ENCODE data around the gene PRUNE2. TPM values are rescaled to one million over a fixed set of nuclear protein-coding genes. Genes with fewer than 3 reads are reported as not detected.

The PRUNE2 gene
- polyA plus RNA-seq, 3 donors: 0.72 to 1.8 (median 1.5) TPM

- Mint-ChIP-seq H3K27ac (peak overlapping the region in 3 of 7 donors; percentile 19 to 76 (median 41)), H3K4me3 (no peak overlapping the region), H3K27me3 (ENCODE audit: low read depth in 3 of 3) (no peaks in the 10 kb centered on the region), H3K36me3 (peaks cover 0 to 2% of the 10 kb centered on the region in 2 donors), H3K4me1 (peaks cover 63% of the 10 kb centered on the region), H3K9me3 (peaks cover 0 to 3% (median 0%) of the 10 kb centered on the region in 7 donors)
- H3K9ac ChIP-seq (ENCODE audit: insufficient read depth, low read length, poor library complexity, severe bottlenecking): no peak overlapping the region
- no peak overlapping the region for H3K4me2 ChIP-seq (replicated peaks; ENCODE audit: extremely low read depth, low read length, poor library complexity, severe bottlenecking)
- no peak overlapping the region for H2AFZ ChIP-seq (ENCODE audit: insufficient read depth, low read depth, low read length, poor library complexity, severe bottlenecking)
- no peak overlapping the region for H3K4me3 ChIP-seq (replicated peaks in 1 of 3; ENCODE audit: low read depth in 2 of 3, low read length in 3 of 3)
- no peaks in the 10 kb centered on the region for H3K36me3 ChIP-seq (replicated peaks in 1 of 2; ENCODE audit: control insufficient read depth in 1 of 2, insufficient read depth in 2 of 2, low read length in 2 of 2)
- no peak for TF ChIP-seq CTCF (IDR thresholded peaks at IDR 0.05)
- H3K27me3 ChIP-seq (ENCODE audit: control insufficient read depth in 2 of 2, insufficient read depth in 2 of 2, low read length in 2 of 2): no peaks in the 10 kb centered on the region
- H4K20me1 ChIP-seq (ENCODE audit: insufficient read depth, low read length): no peaks in the 10 kb centered on the region
- no peak for DNase-seq
- H3K27ac ChIP-seq (ENCODE audit: low read depth in 1 of 2, low read length in 2 of 2): no peak overlapping the region
- peaks cover 46 to 66% of the 10 kb centered on the region in 2 donors for H3K4me1 ChIP-seq (ENCODE audit: control insufficient read depth in 1 of 2, insufficient read depth in 2 of 2, low read length in 2 of 2)
- H3K79me2 ChIP-seq (ENCODE audit: insufficient read depth, low read length): no peaks in the 10 kb centered on the region
- H3K9me3 ChIP-seq (replicated peaks in 1 of 2; ENCODE audit: control insufficient read depth in 1 of 2, insufficient read depth in 1 of 2, low read length in 2 of 2): no peaks in the 10 kb centered on the region
- intact Hi-C loops (cut with micrococcal nuclease): no loop called here
- no CpG with 5 or more reads among the region's 3 CpGs for WGBS (ENCODE audit: insufficient coverage)
Measured at GRCh38 chr9:76620581-76620980, 285.3 kb downstream of the PRUNE2 start.

GRCh38 chr9:76619640-76620039, 286.3 kb downstream of the PRUNE2 start:
- H3K4me3 Mint-ChIP-seq: peak overlapping the region in 1 of 2 donors; percentile 40
- no peaks in the 10 kb centered on the region for H3K36me3 ChIP-seq (replicated peaks in 1 of 2; ENCODE audit: control insufficient read depth in 1 of 2, insufficient read depth in 2 of 2, low read length in 2 of 2)
- no peaks in the 10 kb centered on the region for H4K20me1 ChIP-seq (ENCODE audit: insufficient read depth, low read length)
- peak in 2 of 3 donors; percentile 40 to 45 for DNase-seq
- no peaks in the 10 kb centered on the region for H3K79me2 ChIP-seq (ENCODE audit: insufficient read depth, low read length)
- H3K4me1 ChIP-seq (ENCODE audit: control insufficient read depth in 1 of 2, insufficient read depth in 2 of 2, low read length in 2 of 2): peaks cover 49 to 74% of the 10 kb centered on the region in 2 donors
- no peak overlapping the region for H3K9ac ChIP-seq (ENCODE audit: insufficient read depth, low read length, poor library complexity, severe bottlenecking)
- H3K36me3 Mint-ChIP-seq: peaks cover 0 to 2% of the 10 kb centered on the region in 2 donors
- H3K4me3 ChIP-seq (replicated peaks in 1 of 3; ENCODE audit: low read depth in 2 of 3, low read length in 3 of 3): peak overlapping the region in 1 of 3 experiments; percentile 30
- no peaks in the 10 kb centered on the region for H3K9me3 ChIP-seq (replicated peaks in 1 of 2; ENCODE audit: control insufficient read depth in 1 of 2, insufficient read depth in 1 of 2, low read length in 2 of 2)
- no CpG with 5 or more reads among the region's 2 CpGs for WGBS (ENCODE audit: insufficient coverage)
- no peak for TF ChIP-seq CTCF (IDR thresholded peaks at IDR 0.05)
- H3K27me3 ChIP-seq (ENCODE audit: control insufficient read depth in 2 of 2, insufficient read depth in 2 of 2, low read length in 2 of 2): no peaks in the 10 kb centered on the region
- no peaks in the 10 kb centered on the region for H3K27me3 Mint-ChIP-seq (ENCODE audit: low read depth in 3 of 3)
- peak overlapping the region; percentile 40 for H3K4me2 ChIP-seq (replicated peaks; ENCODE audit: extremely low read depth, low read length, poor library complexity, severe bottlenecking)
- H3K27ac Mint-ChIP-seq: peak overlapping the region; percentile 64 to 88 (median 84)
- intact Hi-C loops (cut with micrococcal nuclease): no loop called here
- H3K9me3 Mint-ChIP-seq: peaks cover 0 to 3% (median 0%) of the 10 kb centered on the region in 7 donors
- H3K4me1 Mint-ChIP-seq: peaks cover 68% of the 10 kb centered on the region
- H2AFZ ChIP-seq (ENCODE audit: insufficient read depth, low read depth, low read length, poor library complexity, severe bottlenecking): no peak overlapping the region
- H3K27ac ChIP-seq (ENCODE audit: low read depth in 1 of 2, low read length in 2 of 2): peak overlapping the region in 1 of 2 donors; percentile 76

Measured in CD14-positive monocyte (primary cell).